Measurements from ENCODE around the gene TNXB. TPM values are rescaled to one million over a fixed set of nuclear protein-coding genes. Genes with fewer than 3 reads are reported as not detected.

The TNXB gene
- total and polyA plus RNA-seq, 9 of the 15 experiments (the other 6 are each of a cell fraction or from before 2014, with no cell fraction given): 0.14 to 28.1 (median 12.4) TPM

- TF ChIP-seq DMBX1 (CRISPR knock-in tag; IDR thresholded peaks at IDR 0.05; ENCODE audit: borderline replicate concordance): peak; percentile 94
- TF ChIP-seq FOXK2 (conservative IDR thresholded peaks at IDR 0.05 in 1 of 2, IDR thresholded peaks at IDR 0.05 in 1 of 2; ENCODE audit: low read depth in 2 of 2): peak; percentile 58 to 61
- 0 out of 2 replicates have a peak, but pooled peaks have one; percentile 28 for TF ChIP-seq ZNF41 (CRISPR knock-in tag; conservative IDR thresholded peaks at IDR 0.05)
- TF ChIP-seq MLLT1 (IDR thresholded peaks at IDR 0.05): peak; percentile 78 to 93
- 0 out of 2 replicates have a peak, but pooled peaks have one; percentile 25 for TF ChIP-seq ATF3 (IDR thresholded peaks at IDR 0.05)
- no peak for TF ChIP-seq ATF3 (CRISPR knock-in tag; conservative IDR thresholded peaks at IDR 0.05)
- peak; percentile 96 for TF ChIP-seq EGR1 (conservative IDR thresholded peaks at IDR 0.05)
- 0 out of 2 replicates have a peak, but pooled peaks have one; percentile 82 for TF ChIP-seq NR4A1 (CRISPR knock-in tag; IDR thresholded peaks at IDR 0.05)
- TF ChIP-seq NR4A1 (tag; IDR thresholded peaks at IDR 0.05): peak; percentile 83; the same call in 1 of the 2 replicates
- TF ChIP-seq SAFB (IDR thresholded peaks at IDR 0.05; ENCODE audit: borderline replicate concordance, low read depth, low read length): no peak
- 0 out of 2 replicates have a peak, but pooled peaks have one; percentile 79 for TF ChIP-seq TCF15 (CRISPR knock-in tag; IDR thresholded peaks at IDR 0.05)
- no peak for TF ChIP-seq THAP12 (CRISPR knock-in tag; IDR thresholded peaks at IDR 0.05)
- peak; percentile 98 for TF ChIP-seq HDAC3 (IDR thresholded peaks at IDR 0.05; ENCODE audit: borderline replicate concordance, partially characterized antibody)
- 0 out of 2 replicates have a peak, but pooled peaks have one; percentile 51 for TF ChIP-seq ESRRA (IDR thresholded peaks at IDR 0.05; ENCODE audit: borderline replicate concordance, low read depth)
- TF ChIP-seq POLR2A (conservative IDR thresholded peaks at IDR 0.05): no peak
- TF ChIP-seq RCOR1 (IDR thresholded peaks at IDR 0.05; ENCODE audit: borderline replicate concordance in 1 of 2, low read depth in 2 of 2, low read length in 2 of 2): peak; percentile 66 to 96; a peak in 3 of 4 replicates
- no peak for TF ChIP-seq ZHX1 (conservative IDR thresholded peaks at IDR 0.05; ENCODE audit: low read length)
- 0 out of 2 replicates have a peak, but pooled peaks have one; percentile 59 for TF ChIP-seq ZC3H8 (IDR thresholded peaks at IDR 0.05)
- TF ChIP-seq MYNN (IDR thresholded peaks at IDR 0.05): peak; percentile 91
- no peak for TF ChIP-seq MYNN (CRISPR knock-in tag; IDR thresholded peaks at IDR 0.05)
These were observed 22.4 kb upstream of the TNXB start (continued) for GRCh38 chr6:32131439-32131948.

Data from K562 (cell line).